Stimulated activated CD8-positive, alpha-beta memory T cell treated with anti-CD3 and anti-CD28 coated beads, Interleukin-4, amount 100 ng/mL, for 48 hours (primary cell): ENCODE results near the gene HOXA5.
A peak's percentile ranks its signal among the peaks of the same experiment; 100 is the strongest.

Experiments used
- DNase-seq: peaks from one replicate; pipeline ENCODE4 v3.0.0-alpha.2; 2020

Gene HOXA5

DNA sequence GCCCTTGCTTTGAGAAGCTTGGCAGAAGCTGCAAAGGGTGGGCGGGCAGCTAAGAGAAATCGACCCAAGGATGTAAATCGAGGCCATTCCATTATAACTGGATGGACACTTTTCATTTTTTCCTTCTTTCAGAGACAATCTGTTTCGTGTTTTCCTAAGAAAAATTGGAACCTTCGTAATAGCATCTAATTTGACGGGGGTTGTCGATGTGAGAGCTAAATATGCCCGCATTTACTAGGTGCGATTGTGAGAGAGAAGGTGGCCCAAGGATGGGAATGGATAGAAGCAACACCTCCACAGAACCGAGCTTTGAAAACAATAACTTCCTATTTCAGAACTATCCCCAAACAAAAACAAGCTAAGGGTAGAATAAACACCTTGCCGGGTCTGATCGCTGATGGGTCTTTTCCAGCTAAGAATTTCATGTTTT is 12.1 kb downstream of the HOXA5 start:
- DNase-seq: no peak

DNA sequence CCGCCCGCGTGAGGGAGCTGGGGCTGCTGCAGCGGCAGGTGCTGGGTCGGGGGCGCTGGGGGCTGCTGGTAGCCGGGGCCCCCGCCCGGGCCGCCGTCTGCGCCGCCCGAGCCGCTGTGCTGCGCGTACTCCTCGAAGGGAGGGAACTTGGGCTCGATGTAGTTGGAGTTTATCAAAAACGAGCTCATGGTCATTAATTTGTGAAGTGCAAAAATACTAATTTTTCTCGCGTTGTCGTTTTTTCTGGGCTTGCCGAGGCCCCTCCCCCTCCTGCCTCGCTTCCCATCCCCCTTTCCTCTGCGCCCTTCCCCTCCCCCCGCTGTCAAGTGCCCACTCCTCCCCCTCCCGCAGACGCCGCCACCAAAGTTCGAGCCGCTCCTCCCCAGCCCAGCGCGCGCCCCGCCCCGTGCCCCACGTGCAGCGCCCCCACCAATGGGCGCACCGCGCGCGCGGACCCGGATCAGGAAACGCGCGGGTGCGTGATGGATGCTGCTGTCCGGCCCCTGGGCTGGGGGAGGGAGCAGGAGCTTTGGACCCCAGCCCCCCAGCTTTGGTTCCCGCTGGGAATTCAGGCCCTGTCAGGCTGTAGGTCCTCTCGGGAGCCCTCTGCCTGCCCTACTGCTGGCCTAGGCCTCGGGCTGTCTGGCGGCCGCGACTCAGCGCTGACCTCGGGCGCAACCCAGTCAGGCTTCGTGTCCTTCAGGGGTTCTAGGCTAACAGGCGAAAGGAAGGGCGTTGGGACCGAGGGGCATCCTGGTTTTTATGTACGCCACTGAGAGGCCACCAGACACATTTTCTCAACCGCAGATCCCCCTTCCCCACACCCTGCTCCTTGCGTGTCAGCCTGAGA is 12.7 kb downstream of the HOXA5 start, which contains the start of gene HOXA4:
Gene HOXA4, minus strand, starts transcription at position 218 of the 850 bp plus-strand sequence. Its CDS starts 24 bp downstream, at position 194.
- peak; percentile 74 for DNase-seq

DNA sequence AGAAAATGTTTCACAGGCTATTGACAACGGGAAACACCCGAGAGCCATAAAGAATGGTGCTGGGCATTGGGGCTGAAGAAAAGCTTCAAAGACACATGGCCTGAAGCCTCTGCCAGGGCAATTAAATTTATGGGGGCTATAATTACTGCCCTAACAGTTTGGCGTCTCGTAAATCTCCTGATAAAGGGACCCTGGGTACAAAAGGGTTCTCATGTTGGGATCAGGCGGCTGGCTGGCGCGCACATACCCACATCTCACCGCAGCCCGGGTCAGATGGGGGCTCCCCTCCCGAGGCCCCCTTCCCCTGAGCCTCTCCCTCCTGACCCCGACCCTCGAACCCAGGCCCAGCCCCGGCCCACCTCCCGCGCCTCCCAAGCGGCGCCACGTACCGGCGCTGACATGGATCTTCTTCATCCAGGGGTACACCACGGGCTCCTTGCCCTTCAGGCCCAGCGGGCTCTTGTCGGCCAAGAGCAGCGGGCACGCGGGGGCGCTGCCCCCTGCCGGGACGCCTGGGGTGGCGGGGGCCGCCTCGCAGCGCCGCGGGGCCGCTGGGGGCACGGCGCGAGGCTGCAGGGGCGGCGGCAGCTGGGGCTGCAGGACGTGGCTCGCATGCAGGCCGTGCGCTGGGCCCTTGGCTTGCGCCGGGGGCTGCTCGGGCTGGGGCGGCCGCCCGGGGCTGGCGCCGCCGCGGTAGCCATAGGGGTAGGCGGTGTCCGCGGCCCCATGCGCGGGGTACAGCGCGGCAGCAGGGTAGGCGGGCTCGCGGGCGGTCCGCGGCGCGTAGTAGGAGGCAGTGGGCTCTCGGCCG is 13.5 kb downstream of the HOXA5 start:
- no peak for DNase-seq

DNA sequence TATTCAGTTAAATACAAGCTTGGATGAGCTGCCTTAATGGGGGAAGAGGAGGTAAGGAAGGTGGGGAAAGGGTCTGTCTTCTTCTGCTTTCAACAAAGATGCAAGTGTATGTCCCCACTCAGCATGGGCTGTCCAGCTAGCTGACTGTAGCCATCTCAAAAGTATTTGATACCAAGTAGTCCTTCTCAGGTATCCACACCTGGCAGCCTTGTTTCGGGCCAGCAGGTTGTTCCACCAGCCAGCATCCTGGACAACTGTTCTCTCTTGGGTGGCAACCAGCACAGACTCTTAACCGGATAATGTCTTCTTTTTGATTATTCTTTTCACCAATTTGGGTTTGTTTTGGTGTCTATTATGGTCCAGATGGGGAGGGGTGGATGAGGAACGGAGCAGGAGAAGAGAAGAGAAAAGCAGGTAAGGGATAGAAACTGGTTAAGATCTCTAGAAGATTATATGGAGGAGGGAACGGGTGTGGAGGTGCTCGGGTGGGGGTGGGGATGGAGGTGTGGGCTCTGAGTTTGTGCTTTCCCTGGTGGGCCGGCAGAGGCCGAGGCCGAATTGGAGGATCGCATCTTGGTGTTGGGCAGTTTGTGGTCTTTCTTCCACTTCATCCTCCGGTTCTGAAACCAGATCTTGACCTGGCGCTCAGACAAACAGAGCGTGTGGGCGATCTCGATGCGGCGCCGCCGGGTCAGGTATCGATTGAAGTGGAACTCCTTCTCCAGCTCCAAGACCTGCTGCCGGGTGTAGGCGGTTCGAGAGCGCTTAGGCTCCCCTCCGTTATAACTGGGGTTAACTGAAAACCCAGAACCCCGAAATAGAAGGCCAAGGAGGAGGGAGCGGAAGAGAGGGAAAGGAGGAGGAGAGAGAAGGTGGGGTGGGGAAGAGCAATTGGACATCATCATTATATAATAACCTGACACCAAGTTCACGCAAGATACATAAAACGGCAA is 14.4 kb downstream of the HOXA5 start:
- no peak for DNase-seq

DNA sequence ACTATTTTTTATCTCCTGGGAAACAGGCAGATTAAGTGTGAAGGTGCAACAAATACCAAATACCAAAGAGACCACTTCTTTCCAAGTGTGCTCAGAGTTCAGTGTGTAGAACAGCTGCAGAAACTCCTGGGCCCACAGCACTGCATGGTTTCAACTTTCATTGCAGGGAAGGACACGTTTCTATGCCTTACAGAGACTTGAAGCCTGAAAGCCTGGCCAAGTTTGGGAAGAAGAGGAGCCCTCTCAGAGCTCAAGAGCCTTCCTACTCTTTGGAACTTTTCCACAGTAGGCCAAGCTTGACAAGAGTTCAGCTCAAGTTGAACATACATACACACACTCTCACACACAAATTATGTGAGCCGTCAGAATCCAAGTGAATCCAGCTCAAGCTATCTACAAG is 15.4 kb downstream of the HOXA5 start:
- no peak for DNase-seq

DNA sequence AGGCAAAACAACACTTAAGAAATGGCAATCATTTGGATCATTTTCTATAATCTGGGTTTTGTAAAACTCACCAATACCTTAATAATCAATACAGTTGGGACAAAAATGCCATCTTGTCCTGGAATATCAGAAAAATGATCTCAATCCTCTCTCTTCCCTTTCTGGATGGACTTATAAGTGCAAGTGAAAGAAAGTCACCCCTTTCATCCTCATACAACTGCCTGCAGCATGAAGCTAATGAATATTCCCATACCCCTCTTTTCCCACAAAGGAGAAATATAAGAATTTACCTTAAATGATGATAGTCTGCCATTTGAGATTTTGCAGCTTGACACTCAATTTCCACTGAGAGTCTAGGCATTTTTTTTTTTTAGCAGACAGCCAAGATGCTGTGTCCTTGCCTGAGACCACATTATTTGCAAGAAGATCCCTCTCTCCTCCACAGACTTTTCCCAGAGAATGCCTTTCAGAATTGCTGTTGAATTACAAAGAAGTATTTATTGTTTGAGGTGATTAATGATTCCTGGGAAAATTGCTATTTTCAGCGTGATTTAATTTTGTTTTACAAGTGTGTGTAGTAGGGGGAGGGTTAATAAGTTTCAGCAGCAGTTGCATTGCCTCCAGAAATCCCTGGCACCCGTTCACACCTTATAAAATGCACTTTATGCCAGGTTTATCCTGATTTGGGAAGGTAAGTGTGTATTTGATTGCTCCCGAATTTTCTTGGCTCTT is 16.7 kb downstream of the HOXA5 start:
- no peak for DNase-seq

DNA sequence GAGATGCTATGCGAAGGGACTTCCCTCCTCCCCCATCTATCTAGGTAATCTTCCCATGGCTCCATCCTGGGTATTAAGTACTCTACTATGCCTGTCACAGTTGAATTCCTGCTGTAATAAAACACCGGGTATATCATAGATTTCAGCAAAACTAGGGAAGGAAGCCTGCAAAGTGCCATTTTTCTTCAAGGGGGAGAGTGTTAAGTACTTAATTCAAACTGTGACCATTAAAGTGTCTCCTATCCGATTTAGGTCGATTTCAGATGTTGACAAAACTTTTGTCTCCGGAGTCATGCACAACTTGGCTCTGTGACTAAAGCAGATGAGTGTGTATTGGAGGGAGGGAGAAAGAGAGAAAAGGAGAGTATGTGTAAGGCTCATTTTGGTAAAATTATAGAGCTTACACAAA is 17.5 kb downstream of the HOXA5 start:
- no peak for DNase-seq

DNA sequence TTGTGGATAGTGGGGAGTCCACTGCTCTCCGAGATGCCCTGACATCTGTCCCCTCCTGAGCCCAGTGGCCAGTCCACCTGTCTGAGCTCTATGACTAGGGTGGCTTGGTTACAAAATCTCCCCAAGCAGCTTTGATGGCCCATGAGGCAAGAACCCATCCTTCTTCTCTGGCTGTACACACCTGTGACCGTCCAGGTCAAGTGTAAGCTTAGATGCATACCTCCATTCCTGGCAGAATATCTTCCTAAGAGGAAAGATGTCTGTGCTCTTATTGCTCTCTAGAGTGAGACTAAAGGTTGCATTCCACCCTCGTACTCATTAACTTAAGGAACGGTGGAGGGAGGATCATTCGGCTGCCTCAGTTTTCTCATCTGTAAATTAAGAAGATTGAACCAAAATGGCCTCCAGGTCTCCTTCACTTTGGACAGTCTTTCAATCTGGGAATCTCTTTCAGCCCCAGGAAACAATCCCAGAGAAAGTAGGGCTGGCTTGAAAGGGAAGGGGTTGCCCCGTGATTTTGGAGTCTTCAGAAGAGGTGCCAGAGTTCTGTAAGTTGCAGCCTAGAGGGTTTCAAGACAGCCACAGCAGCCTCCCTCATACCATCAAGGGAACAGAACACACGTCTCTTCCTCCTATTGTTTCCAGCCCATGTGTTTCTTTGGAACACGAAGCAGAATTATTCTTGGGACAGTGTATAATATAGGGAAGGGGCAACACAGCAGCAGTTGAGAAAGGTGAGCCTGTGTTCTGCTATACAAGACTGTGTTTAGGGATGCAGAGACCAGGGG is 18.4 kb downstream of the HOXA5 start:
- no peak for DNase-seq

DNA sequence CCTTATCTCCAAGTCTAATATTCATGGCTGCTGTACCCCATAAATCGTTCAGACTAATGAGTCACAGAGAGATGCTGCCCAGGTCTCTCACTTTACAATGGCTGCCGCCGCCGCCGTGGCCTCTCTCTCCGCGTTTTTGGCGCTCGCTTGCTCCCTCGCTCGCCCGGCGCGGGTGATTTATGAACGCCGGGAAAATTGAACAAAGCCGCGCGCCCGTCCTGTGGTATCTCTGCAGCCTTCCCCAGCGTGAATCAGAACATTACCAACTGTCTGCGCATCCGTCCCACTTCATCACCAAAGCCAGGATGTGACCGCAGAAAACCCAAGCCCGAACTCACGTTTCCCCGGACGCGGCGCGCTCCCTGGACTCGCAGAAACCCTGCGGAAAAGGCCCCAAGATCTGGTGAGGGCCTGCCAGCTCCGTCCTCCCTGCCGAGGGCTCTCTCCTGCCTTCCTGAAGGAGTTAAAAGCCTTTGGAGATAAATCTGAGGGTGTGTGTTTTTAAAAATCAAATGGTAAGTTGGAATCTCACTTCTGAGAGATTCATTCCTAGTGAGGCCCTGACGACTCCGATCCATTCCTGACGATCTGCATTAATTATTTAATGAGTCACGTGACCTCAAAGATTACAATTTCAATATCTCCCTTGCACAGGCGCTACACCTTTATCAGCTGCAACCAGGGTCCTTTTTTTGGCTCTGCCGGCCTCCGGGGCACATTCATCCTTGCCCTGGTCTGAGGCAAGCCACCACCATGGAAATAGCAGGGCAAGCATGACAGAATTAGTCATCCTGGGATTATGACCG is 19.2 kb downstream of the HOXA5 start:
- DNase-seq: no peak

DNA sequence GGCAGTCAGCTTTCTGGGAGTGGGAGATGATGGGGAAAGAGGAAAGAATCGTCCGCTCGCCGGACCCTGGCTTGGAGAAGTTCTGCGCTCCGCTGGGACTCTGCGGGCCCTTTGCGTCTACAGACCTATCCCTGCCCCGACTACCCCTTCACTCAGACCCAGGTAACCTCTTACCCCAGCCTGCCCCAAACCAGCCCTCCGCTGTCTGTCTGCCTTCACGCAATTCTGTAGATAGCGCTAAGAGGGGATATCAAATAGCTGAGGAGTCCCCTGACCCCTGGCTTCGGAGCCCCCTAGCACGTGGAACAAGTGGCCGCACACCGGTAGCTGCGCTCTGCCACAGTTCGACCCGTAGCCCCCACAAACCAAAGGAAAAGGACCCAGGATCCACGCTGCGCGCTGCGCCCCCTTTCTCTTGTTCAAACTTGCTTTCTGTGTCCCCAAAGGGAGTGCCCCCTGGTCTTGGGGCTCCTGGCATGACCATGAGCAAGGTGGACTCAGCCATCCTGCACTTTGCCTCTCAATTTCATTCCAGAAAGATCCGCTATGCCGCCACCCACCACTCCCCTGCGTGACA is 19.9 kb downstream of the HOXA5 start:
- no peak for DNase-seq

DNA sequence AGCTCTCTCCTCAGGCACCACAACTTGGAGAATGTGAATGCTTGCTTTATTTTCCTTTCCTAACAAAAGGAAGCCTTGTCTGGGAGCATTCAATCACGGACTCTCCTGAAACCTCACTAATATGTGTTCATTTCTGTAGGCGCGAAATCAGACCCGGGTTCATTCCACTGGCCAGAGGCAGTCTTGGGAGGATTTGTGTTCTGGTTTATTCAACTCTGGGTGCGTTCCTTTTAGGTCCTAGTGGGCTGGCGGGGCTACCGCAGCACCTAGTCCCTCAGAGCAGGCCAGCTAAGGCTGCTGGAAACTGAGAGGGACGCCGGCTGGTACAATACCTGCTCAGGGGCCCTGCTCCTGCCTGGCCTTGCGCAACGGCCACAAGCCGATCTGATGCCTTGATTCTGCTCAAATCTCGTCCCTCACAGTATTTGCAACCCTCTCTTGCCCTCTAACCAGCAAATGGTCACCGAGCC is 20.4 kb downstream of the HOXA5 start:
- no peak for DNase-seq

DNA sequence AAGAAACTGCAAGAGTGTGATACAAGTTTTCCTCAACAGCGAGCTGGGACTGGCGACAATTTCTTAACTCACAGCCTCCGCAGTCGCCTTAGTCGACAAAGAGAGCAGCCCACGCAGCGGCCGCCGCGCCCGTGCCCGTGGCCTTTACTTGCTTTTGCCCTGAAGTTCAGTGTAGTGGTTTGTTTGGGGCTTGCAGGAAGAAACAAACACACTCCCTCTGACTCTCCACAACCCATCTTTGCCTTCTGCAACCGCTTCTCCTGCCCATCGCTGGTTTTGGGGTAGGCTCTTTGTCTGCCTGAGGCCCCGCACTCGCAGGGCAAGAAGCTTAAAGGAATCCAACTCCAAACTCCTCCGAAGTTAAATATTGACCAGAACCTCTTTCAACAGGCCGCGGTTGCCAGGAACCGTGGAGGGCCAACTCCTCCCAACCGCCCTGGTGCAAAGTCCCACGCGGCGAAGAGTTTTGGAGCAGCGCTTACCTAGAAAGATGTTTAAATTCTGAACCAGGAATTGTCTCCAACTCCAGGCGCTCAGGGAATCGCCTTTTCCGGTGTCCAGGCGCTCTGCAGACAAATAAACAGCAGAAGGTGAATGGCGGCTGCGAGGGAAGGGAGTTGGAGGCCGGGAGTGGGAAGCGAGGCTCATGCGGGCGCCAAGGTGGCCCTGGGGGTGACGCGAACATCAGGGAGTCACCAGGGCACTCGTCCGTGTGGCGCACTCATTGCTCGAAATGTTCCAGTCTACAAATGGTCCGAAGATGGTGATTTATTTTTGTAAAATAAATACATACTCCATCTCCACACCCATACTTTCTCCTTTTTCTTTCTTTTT is 21.2 kb downstream of the HOXA5 start:
- no peak for DNase-seq

DNA sequence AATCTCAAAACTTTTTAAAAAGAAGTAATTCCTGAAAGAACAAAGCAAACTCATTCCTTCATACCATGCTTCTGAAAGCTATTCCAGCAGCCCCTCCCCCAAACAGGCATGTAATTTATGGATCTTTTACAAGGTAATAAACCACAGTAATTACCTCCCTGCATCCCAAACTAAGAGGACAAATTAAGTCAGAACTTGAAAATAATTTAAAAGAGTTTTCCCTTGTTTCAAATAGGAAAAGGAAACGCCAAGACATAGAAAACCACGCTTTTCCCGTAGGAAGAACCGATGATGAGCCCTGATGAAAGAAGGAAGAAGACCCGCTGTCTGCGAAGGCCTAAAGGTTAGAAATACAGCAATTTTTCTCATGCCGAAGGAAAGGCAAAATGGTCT is 21.8 kb downstream of the HOXA5 start:
- DNase-seq: no peak

DNA sequence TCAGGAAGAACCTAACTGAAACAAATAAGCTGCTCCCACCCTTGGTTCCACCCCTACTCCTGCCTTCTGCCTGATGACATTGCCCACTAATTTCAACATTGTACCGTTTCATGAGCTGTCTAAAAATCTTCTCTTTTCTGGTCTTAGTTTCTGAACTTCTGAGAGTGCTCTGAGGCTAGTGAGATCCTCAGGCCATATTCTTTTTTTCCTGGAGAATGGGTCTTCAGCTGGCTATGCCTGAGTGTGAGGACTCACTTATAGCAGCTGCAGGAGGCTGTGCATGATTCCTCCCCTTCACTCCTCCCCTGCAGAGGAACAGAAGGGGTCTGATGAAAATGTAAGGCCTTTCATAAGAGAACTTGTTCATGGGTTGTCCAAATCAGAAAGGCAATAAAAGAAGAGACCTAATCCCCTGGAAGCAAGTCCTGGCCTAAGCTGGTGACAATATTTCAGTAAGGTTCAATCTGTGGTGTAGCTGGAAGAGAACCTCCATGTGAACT is 24.0 kb downstream of the HOXA5 start:
- no peak for DNase-seq

DNA sequence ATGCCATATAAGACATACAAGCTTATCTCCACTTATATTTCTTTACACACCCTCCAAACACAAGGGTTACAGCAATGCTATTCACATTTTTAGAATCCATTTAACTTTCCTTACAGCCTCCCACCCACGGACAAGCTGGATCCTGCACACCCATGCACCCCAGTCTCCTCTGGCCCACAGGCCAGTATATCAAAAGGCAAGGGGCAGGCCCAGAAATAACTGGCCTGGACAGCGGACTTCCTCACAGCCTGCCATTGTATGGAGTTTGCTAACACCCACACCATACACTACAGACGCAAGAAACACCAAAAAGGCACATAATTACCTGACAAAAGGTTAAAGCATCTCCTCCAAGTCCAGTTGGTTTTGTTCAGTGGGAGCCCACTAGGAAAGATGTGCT is 24.9 kb downstream of the HOXA5 start:
- DNase-seq: no peak

DNA sequence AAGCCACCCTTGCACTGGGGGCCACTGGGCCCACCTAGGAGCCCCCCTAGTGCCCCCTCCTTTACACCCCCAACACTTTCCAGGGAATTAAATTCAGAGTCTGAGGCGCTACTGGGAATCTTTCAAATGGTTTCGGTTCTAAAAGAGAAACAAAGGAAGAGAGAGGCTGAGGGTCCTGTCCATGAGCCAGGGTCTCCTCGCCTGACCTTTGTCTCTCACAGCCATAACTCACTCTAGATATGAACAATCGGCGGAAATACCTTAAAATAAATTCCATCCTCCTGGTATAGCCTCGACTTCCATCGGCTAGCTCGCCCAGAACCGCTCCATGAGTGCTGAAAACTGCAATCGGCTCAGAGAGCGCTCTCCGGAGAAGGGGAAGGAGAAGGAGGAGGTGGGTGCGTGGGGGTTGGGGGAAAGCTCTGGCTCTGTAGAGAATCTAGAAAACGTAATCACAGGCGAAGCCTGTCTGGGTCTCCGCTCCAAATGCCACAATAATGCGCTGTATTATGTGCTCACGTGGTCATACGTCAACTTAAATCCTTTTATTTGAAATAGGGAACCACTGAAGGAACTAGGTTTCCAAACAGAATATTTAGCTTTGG is 25.5 kb downstream of the HOXA5 start:
- DNase-seq: no peak

DNA sequence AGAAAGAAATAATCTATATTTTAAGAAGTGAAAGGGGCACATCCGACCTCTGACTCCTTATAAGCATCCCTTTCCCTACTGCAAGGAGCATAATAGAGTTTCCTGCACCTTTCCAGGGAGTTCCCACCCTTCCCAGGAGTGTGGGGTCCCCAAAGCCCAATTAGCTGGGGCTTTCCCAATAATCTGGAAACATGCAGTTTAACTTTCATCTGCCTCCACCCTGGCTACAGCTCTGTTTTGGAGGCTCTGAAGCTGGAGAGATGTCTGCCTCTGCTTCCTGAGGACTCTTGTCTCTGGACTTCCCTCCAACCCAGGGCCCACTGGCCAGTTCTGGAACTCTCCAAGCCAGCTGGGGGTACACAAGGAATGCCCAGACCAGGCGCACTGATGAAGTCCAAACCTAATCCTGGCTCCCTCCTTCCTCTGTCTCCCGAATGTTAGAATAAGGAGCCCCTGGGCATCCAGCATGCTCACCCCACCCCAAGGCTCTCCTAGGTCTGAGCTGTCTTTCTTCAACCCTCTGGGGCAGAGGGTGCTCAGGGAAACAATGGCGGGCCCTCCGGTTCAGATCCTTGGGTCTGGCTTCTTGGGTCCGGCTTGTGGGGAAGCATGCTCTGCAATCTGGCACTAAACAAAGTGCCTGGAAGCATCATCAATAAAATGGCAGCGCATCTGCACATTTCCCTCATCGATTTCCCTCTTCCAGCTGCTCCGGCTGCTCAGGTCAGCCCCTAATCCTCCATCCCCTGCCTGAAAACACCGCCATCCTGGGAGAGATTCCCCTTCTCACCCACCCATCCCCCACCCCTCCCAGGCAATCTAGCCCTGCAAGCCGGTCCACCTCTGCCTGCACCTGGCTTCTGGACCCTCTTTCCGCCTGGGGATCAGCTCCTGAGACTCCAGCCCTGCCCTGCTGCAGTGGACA is 26.3 kb downstream of the HOXA5 start:
- no peak for DNase-seq
